ENCODE results near the gene PA2G4.
"Not testable (repeated sequence)": the region's sequence is repeated elsewhere in the genome, so short reads cannot be mapped to it uniquely, and the experiment has no call there.

GRCh38 chr12:56117082-56117706 lies 12.8 kb downstream of the PA2G4 start:
- TF ChIP-seq, protein P1, sequence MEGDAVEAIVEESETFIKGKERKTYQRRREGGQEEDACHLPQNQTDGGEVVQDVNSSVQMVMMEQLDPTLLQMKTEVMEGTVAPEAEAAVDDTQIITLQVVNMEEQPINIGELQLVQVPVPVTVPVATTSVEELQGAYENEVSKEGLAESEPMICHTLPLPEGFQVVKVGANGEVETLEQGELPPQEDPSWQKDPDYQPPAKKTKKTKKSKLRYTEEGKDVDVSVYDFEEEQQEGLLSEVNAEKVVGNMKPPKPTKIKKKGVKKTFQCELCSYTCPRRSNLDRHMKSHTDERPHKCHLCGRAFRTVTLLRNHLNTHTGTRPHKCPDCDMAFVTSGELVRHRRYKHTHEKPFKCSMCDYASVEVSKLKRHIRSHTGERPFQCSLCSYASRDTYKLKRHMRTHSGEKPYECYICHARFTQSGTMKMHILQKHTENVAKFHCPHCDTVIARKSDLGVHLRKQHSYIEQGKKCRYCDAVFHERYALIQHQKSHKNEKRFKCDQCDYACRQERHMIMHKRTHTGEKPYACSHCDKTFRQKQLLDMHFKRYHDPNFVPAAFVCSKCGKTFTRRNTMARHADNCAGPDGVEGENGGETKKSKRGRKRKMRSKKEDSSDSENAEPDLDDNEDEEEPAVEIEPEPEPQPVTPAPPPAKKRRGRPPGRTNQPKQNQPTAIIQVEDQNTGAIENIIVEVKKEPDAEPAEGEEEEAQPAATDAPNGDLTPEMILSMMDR (IDR thresholded peaks at IDR 0.05) = not testable (repeated sequence)
- TF ChIP-seq POLR2A (IDR thresholded peaks at IDR 0.05) = not testable (repeated sequence)

Data from tibial nerve (tissue), 3 donors.